Activated CD4-positive, alpha-beta memory T cell treated with anti-CD3 and anti-CD28 coated beads, Interleukin-2, amount 10 ng/mL, durations not matched to agents 7 days and 5 days (primary cell): Measurements from ENCODE around the gene HLA-DQA2. TPM values are rescaled to one million over a fixed set of nuclear protein-coding genes. Genes with fewer than 3 reads are reported as not detected.

Experiments used
- CTCF ChIA-PET: fragments of 350-600 bp; sonication (Branson Sonifier 250); formaldehyde crosslinking; loops from one replicate; lab custom pipeline; 2021; ENCODE audit warnings: antibody characterized with exemption, inconsistent platforms; lab: Charles Lee
- POLR2A ChIA-PET: fragments of 350-600 bp; sonication (Branson Sonifier 250); formaldehyde crosslinking; loops from one replicate; lab custom pipeline; 2021; ENCODE audit warnings: antibody characterized with exemption; lab: Charles Lee
- DNase-seq: peaks from one replicate; pipeline ENCODE4 v3.0.0-alpha.2; 2020
- H3K27ac Mint-ChIP-seq: one replicate; pipeline ENCODE4 v1.8.0; 2021; ENCODE audit warnings: mild to moderate bottlenecking, mixed read lengths
- H3K27me3 Mint-ChIP-seq: one replicate; pipeline ENCODE4 v1.8.0; 2021; ENCODE audit warnings: mixed read lengths
- H3K36me3 Mint-ChIP-seq: one replicate; pipeline ENCODE4 v1.8.0; 2021; ENCODE audit warnings: low read depth, mixed read lengths
- H3K4me1 Mint-ChIP-seq: one replicate; pipeline ENCODE4 v1.8.0; 2021; ENCODE audit warnings: mixed read lengths
- H3K4me3 Mint-ChIP-seq: one replicate; pipeline ENCODE4 v1.8.0; 2021; ENCODE audit warnings: mild to moderate bottlenecking, mixed read lengths
- H3K9me3 Mint-ChIP-seq: one replicate; pipeline ENCODE4 v1.8.0; 2021; ENCODE audit warnings: mixed read lengths
- total RNA-seq, 2 experiments: library from RNA; stranded (reverse); gene quantifications; one replicate each; pipeline ENCODE4 v1.2.3, GENCODE V29; 2021

HLA-DQA2 gene
- total RNA-seq, 2 experiments from 2014 or later = not detected

- H3K36me3 Mint-ChIP-seq = no peaks in the 10 kb centered on the region
- CTCF ChIA-PET = interaction anchor here (1.0 kb wide), 1 partner anchor 78 kb away, joined by 3 read pairs; no protein-coding TSS in a partner anchor
- POLR2A ChIA-PET = no interaction called here
- DNase-seq = no peak
- no peak overlapping the region for H3K27ac Mint-ChIP-seq
- no peaks in the 10 kb centered on the region for H3K9me3 Mint-ChIP-seq
- H3K4me3 Mint-ChIP-seq = no peak overlapping the region
- H3K27me3 Mint-ChIP-seq = peaks cover 83% of the 10 kb centered on the region
- H3K4me1 Mint-ChIP-seq = peaks cover 18% of the 10 kb centered on the region
Observed at GRCh38 chr6:32790306-32790705, 49.1 kb downstream of the HLA-DQA2 start.

DNA sequence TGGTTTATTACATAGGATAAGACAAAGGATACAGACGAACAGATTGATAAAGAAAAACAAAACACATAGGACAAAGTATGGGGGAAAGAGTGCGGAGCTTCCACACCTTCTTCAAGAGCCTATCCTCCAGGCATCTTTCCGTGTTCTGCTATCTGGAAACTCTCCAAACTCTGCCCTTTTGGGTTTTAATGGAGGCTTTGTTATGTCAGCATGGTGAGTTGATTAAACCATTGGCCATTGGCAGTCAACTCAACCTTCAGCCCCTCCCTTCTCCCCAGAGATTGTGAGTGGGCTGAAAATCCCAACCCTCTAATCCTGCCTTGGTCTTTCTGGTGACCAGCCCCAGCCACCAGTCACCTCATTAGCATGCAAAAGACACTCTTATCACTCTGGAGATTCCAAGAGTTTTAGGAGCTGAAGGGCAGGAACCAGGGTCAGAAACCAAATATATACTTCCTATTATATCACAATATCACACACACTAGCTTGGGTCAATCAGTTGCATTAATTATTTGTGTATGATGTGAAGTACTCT lies 51.8 kb downstream of the HLA-DQA2 start:
- POLR2A ChIA-PET = interaction anchor here (1.8 kb wide), 1 partner anchor 75 kb away, joined by 6 read pairs; no protein-coding TSS in a partner anchor
- no peak for DNase-seq
- H3K9me3 Mint-ChIP-seq = no peaks in the 10 kb centered on the region
- peaks cover 25% of the 10 kb centered on the region for H3K4me1 Mint-ChIP-seq
- CTCF ChIA-PET = interaction anchor here (0.8 to 1.9 kb wide), 9 partner anchors 9 to 379 kb away, joined by 3 to 12 read pairs (median 3); partner anchors contain the start of gene TAP2
- H3K36me3 Mint-ChIP-seq = no peaks in the 10 kb centered on the region
- H3K4me3 Mint-ChIP-seq = no peak overlapping the region
- H3K27ac Mint-ChIP-seq = no peak overlapping the region
- peaks cover 74% of the 10 kb centered on the region for H3K27me3 Mint-ChIP-seq

DNA sequence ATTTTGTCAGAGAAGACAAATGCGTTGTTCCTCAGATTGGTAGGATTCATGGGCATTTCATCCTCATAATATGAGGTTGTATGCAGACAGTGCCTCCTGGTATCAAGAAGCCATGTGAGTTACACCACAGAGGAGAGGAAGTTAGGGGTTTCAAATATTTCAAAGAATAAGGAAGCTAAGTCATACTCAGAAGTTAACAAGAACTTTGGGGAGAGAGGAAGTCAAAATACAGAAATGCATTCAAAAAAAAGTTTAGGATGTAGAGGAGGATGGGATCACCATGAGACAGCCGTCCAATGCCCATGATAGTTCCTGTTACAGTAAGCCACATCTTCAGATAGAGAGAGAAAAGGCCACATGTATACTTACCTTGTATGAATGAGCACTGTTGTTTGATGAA lies 53.3 kb downstream of the HLA-DQA2 start:
- DNase-seq = no peak
- H3K4me3 Mint-ChIP-seq = no peak overlapping the region
- POLR2A ChIA-PET = interaction anchor here (1.8 kb wide), 1 partner anchor 74 kb away, joined by 6 read pairs; no protein-coding TSS in a partner anchor
- CTCF ChIA-PET = interaction anchor here (1.2 to 2.2 kb wide), 6 partner anchors 9 to 380 kb away, joined by 3 to 12 read pairs (median 4); partner anchors contain the start of gene TAP2
- peaks cover 2% of the 10 kb centered on the region for H3K9me3 Mint-ChIP-seq
- H3K27ac Mint-ChIP-seq = no peak overlapping the region
- H3K27me3 Mint-ChIP-seq = peaks cover 79% of the 10 kb centered on the region
- H3K4me1 Mint-ChIP-seq = peaks cover 25% of the 10 kb centered on the region
- H3K36me3 Mint-ChIP-seq = no peaks in the 10 kb centered on the region

Other genes with a start within 250 kb of the HLA-DQA2 start
- 10 to 100 TPM; 12.7 to 14.0 TPM for gene HLA-DRB5, start 211.1 kb upstream of the HLA-DQA2 start, total RNA-seq
- gene HLA-DRB1, start 151.5 kb upstream of the HLA-DQA2 start, total RNA-seq = 100 to 1,000 TPM; 155 TPM
- 10 to 100 TPM; 35.4 to 41.1 TPM for gene HLA-DQA1, start 104.0 kb upstream of the HLA-DQA2 start, total RNA-seq
- gene HLA-DQB1, start 74.7 kb upstream of the HLA-DQA2 start, total RNA-seq = 10 to 100 TPM; 74.4 to 74.6 TPM
- gene HLA-DQB2, start 22.1 kb downstream of the HLA-DQA2 start, total RNA-seq = not detected
- 1 to 10 TPM; 1.5 to 2.2 TPM for gene HLA-DOB, start 75.6 kb downstream of the HLA-DQA2 start, total RNA-seq
- 100 to 1,000 TPM; 203 to 211 TPM for gene TAP2, start 97.3 kb downstream of the HLA-DQA2 start, total RNA-seq
- 100 to 1,000 TPM; 389 to 401 TPM for gene PSMB8, start 102.7 kb downstream of the HLA-DQA2 start, total RNA-seq
- gene TAP1, start 112.3 kb downstream of the HLA-DQA2 start, total RNA-seq = 100 to 1,000 TPM; 410 to 412 TPM
- 100 to 1,000 TPM; 368 to 372 TPM for gene PSMB9, start 112.8 kb downstream of the HLA-DQA2 start, total RNA-seq
- gene HLA-DMB, start 199.6 kb downstream of the HLA-DQA2 start, total RNA-seq = 10 to 100 TPM; 19.1 to 20.0 TPM
- 10 to 100 TPM; 54.0 to 54.3 TPM for gene HLA-DMA, start 211.7 kb downstream of the HLA-DQA2 start, total RNA-seq
- gene BRD2, start 227.2 kb downstream of the HLA-DQA2 start, total RNA-seq = 100 to 1,000 TPM; 290 to 297 TPM